ENCODE measurements around the gene PHLDB3.
"Not testable (repeated sequence)": the region's sequence is repeated elsewhere in the genome, so short reads cannot be mapped to it uniquely, and the experiment has no call there.

PHLDB3 gene

GRCh38 chr19:43466793-43467192 is 37.8 kb downstream of the PHLDB3 start:
- DNase-seq, result no peak

DNA sequence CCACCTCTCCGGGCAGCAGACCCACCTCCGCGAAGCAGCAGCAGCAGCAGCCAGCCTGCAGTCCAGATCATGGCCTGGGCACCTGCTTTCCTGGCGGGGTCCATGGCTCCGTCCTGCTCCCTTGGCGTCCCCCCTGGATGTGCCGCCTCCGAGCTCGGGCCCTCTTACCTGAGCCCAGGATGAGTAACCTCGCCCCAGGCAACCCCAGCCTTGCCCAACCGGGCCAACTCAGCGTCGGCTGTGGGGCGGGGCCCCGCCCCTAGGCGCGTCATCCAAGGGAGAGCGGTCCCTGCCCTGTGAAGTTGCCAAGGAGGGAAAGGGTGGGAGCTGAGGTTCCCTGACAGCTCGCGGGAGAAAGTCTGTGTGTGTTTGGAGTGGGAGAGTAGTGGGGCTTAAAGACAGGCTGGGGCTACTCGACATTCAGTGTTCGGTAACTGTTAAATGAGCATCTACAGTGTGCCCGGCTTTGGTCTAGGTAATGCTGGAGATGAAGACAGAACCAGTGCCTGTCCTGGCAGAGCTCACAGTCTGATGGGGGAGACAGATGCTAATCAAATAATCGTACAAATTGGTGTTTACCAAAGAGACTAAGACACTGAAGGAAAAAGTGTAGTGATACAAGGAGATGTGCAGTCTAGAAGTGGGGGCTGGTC is 39.0 kb downstream of the PHLDB3 start, which contains the start of gene LYPD3:
TSS of gene LYPD3 (minus strand) at position 141 of the 653 bp plus-strand sequence. CDS start at position 104, 37 bp downstream.
- DNase-seq, result no peak

DNA sequence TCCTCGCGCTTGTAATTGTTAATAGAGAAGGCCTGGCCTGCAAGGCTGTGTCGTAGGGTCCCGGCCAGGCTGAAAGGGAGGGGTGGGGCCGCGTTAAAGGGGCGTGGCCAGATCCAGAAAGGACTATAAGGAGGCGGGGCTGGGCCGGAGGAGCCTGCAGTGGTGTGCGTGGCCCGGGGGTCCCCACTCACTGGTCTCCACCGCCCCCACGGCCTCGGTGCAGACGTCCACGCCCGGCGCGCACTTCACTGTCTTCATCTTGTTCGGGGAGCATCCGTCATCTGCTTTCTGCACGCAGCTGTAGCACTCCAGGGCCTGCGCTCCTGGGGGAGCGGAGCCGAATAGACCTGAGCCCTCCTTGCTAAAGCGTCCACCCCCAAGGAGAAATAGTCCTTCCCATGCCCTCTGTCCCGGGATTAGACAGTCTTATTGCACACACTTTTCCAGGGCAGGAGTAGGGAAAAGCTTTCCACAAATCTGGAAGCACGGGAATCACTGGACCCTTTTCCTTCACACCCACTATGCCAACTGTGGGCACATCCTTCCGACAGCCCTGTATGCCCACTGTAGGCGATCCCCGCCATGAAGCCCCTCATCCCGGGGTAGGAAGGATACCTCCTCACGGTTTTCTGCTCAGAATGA is 40.3 kb downstream of the PHLDB3 start:
- peak; percentile 71 for DNase-seq

DNA sequence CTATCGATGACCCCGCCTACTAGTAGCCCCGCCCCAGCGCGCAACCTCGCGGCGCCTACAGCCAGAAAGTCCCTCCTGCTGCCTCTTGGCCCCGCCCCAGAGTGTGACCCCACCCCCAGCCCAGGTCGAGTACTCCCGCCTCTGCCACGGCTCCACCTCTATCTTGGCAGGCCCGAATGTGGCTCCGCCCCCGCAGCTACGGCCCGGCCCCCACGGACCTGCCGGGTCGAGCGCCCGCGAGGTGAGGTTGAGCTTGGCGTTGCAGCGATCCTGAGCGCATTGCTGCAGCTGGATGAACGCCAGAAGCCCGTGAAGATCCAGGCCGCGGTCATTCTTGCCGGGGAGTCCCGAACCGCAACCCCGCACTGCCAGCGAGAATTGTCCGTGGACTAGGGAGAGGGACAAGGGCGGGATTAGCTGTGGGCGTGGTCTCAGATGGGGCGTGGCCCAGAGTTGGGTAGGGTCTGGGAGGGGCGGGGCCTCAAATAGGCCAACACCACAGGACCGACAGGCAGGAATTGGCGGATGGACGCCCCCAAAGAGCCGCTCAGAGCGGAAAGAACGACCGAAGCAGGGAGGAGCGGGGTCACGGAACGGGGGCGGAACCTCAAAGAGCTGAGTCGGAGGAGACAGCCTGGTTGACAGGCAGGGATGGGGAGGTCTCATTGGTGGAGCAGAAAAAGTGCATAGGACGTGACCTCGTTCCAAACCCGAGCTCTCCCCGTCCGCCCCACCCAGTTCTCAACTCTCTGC is 41.0 kb downstream of the PHLDB3 start:
- peak; percentile 100 for DNase-seq

- DNase-seq, result no peak
Observed at GRCh38 chr19:43462785-43463380, 41.7 kb downstream of the PHLDB3 start.

GRCh38 chr19:43462383-43462782 is 42.2 kb downstream of the PHLDB3 start:
- DNase-seq, result no peak

DNA sequence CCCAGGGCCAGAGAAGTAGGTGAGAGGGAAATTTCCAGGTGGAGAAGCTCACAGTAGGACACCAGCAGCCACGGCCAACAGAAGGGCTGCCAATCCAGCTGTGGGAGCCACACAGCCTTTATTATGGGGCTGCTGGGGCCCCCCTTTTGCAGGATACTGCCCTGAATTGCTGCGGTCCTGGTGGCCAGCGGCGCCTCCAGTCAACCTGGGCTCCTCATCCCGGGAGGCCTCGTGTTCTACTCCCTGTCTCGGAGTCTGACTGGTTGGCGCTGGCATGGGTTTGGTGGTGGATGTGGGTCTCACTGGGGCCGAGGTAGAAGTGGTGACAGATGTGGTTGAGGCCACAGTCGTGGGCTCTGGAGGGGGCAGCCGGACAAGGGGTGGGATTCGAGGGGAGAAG is 43.2 kb downstream of the PHLDB3 start:
- DNase-seq, result no peak

- no peak for DNase-seq
Observed at GRCh38 chr19:43460362-43461016, 44.1 kb downstream of the PHLDB3 start.

GRCh38 chr19:43457809-43458208 is 46.7 kb downstream of the PHLDB3 start:
- DNase-seq, result no peak

- no peak for DNase-seq
Observed at GRCh38 chr19:43455321-43456113, 49.0 kb downstream of the PHLDB3 start.

GRCh38 chr19:43454031-43454430 is 50.5 kb downstream of the PHLDB3 start:
- no peak for DNase-seq

- DNase-seq, result no peak
Observed at GRCh38 chr19:43452582-43452981, 52.0 kb downstream of the PHLDB3 start.

GRCh38 chr19:43450545-43450997 is 54.0 kb downstream of the PHLDB3 start:
- no peak for DNase-seq

DNA sequence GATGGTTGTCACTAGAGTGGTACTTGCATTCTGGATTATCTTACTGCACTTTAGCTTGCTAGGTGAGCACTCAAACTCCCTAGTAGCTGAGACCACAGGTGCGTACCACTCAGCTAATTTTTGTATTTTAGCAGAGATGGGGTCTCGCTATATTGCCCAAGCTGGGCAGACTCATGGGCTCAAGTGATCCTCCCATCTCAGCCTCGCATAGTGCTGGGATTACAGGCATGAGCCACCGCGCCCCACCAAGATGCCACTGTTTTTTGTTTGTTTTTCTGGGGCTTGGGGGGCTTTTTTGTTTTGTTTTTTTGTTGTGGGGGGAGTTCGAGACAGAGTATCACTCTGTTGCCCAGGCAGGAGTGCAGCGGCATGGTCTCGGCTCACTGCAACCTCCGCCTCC is 56.9 kb downstream of the PHLDB3 start:
- no peak for DNase-seq

GRCh38 chr19:43446746-43447489 is 57.6 kb downstream of the PHLDB3 start:
- peak; percentile 78 for DNase-seq

DNA sequence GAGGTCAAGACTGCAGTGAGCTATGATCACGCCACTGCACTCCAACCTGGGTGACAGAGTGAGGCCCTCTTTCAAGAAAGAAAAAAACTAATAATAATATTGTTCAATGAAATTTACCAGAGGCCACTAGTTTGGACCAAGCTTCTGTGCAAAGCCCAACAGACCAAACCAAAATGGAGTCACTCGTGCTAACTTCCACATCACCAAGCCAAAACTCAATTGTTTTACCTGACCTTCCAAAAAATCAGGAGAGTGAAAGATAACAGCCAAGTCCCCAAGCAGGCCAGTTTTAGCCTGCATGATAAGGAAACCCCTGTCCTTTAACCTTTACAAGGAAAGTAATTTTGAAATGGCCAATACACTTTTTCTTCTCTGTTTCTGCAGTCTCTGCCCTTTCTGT is 59.1 kb downstream of the PHLDB3 start:
- DNase-seq, result no peak

GRCh38 chr19:43444531-43445287 is 59.8 kb downstream of the PHLDB3 start:
- no peak for DNase-seq

- DNase-seq, result not testable (repeated sequence)
Observed at GRCh38 chr19:43444091-43444490, 60.5 kb downstream of the PHLDB3 start.

- no peak for DNase-seq
Observed at GRCh38 chr19:43441716-43442115, 62.8 kb downstream of the PHLDB3 start.

DNA sequence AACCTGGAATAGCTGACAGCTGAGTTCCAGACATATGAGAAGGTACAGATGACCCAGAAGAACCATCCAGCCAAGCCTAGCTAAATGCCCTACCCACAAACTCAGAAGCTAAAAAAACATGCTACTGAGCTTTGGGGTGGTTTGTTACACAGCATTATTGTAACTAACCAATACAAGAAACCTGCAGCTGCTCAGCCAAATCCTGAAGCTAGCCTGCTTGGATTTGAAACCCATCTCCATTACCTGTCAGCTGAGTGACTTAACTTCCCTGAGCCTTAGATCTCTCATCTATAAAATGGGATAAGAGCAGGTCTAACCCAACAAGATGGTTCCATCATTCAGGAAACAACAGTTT is 64.9 kb downstream of the PHLDB3 start:
- DNase-seq, result no peak
